Spleen (tissue), 7 donors: ENCODE measurements around the gene SNX30.

Experiments
- POLR2A ChIP-seq, 3 donors: fragments of 450-650 bp; IDR thresholded peaks; one replicate each; pipeline ENCODE4 v1.5.1; 2017; ENCODE audit warnings: antibody characterized with exemption in 3 of 3, mild to moderate bottlenecking in 1 of 3
- TF ChIP-seq, protein P1 (sequence below), 11 experiments: fragments of 200-600 bp in 7 of 11; fragments of 450-650 bp in 4 of 11; sonication (generic) in 4 of 11; IDR thresholded peaks in 8 of 11; conservative IDR thresholded peaks in 3 of 11; 1 replicate in 7 of 11; 2 replicates in 4 of 11; pipeline versions ENCODE4 v1.4.0 to v1.8.0; 2016 to 2021; ENCODE audit warnings: antibody characterized with exemption in 11 of 11, inconsistent platforms in 4 of 11, mild to moderate bottlenecking in 1 of 11
- donor health status: DM: no; HTN: no; CAD: no; lungs with moderate emphysema.
- donor health status: DM: no; HTN: no; CAD: no.
- donor health status: DM: no; HTN: no; CAD: no.

DNA sequence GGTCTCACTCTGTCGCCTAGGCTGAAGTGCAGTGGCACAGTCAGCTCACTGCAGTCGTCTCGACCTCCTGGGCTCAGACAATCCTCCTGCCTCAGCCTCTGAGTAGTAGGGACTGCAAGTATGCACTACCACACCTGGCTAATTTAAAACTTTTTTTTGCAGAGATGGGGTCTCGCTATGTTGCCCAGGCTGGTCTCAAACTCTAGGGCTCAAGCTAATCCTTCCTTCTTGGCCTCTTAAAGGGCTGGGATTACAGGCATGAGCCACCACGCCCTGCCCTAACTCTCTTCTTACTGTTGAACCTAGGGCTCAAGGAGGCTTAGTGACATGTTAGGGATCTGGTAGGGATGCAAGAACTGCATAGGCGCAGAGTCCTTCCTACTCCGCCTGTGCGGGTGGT lies 65.3 kb downstream of the SNX30 start:
- TF ChIP-seq, protein P1, sequence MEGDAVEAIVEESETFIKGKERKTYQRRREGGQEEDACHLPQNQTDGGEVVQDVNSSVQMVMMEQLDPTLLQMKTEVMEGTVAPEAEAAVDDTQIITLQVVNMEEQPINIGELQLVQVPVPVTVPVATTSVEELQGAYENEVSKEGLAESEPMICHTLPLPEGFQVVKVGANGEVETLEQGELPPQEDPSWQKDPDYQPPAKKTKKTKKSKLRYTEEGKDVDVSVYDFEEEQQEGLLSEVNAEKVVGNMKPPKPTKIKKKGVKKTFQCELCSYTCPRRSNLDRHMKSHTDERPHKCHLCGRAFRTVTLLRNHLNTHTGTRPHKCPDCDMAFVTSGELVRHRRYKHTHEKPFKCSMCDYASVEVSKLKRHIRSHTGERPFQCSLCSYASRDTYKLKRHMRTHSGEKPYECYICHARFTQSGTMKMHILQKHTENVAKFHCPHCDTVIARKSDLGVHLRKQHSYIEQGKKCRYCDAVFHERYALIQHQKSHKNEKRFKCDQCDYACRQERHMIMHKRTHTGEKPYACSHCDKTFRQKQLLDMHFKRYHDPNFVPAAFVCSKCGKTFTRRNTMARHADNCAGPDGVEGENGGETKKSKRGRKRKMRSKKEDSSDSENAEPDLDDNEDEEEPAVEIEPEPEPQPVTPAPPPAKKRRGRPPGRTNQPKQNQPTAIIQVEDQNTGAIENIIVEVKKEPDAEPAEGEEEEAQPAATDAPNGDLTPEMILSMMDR (IDR thresholded peaks at IDR 0.05 in 8 of 11, conservative IDR thresholded peaks at IDR 0.05 in 3 of 11): no peak
- no peak for TF ChIP-seq POLR2A (IDR thresholded peaks at IDR 0.05)
